Glutamatergic neuron (in vitro differentiated cells): ENCODE results near the gene CDYL2. TPM values are rescaled to one million over a fixed set of nuclear protein-coding genes. Genes with fewer than 3 reads are reported as not detected.

Experiments
- DNase-seq: peaks from one replicate; pipeline ENCODE4 v3.0.0; 2022
- H3K27ac Mint-ChIP-seq: one replicate; pipeline ENCODE4 v1.8.0; 2020; ENCODE audit warnings: mild to moderate bottlenecking, mixed read lengths, inconsistent platforms; ENCODE audit not compliant: unreplicated experiment
- H3K27me3 Mint-ChIP-seq: one replicate; pipeline ENCODE4 v1.8.0; 2020; ENCODE audit warnings: mild to moderate bottlenecking, moderate library complexity, mixed read lengths, inconsistent platforms; ENCODE audit not compliant: unreplicated experiment
- H3K36me3 Mint-ChIP-seq: one replicate; pipeline ENCODE4 v1.8.0; 2020; ENCODE audit warnings: mild to moderate bottlenecking, mixed read lengths, inconsistent platforms; ENCODE audit not compliant: unreplicated experiment
- H3K4me1 Mint-ChIP-seq: one replicate; pipeline ENCODE4 v1.8.0; 2020; ENCODE audit warnings: mild to moderate bottlenecking, low read depth, mixed read lengths, inconsistent platforms; ENCODE audit not compliant: unreplicated experiment
- H3K4me3 Mint-ChIP-seq: one replicate; pipeline ENCODE4 v1.8.0; 2020; ENCODE audit warnings: mild to moderate bottlenecking, mixed read lengths, inconsistent platforms; ENCODE audit not compliant: unreplicated experiment
- H3K9me3 Mint-ChIP-seq: one replicate; pipeline ENCODE4 v1.8.0; 2020; ENCODE audit warnings: mild to moderate bottlenecking, moderate library complexity, mixed read lengths, inconsistent platforms; ENCODE audit not compliant: unreplicated experiment
- CTCF ChIP-seq: fragments of 200-600 bp; sonication (generic); IDR thresholded peaks from one replicate; pipeline ENCODE4 v1.5.0; 2021; ENCODE audit not compliant: partially characterized antibody, unreplicated experiment
- total RNA-seq: library from RNA; stranded (reverse); fragmentation: NEBNext Ultra II Directional; extraction: Animal tissue kit (Norgen Biotek cat#: 25700); gene quantifications from one replicate; pipeline ENCODE4 v1.2.1, GENCODE V29; 2021; ENCODE audit not compliant: unreplicated experiment

The CDYL2 gene
- total RNA-seq, 1 donor from 2014 or later = 30.5 TPM

- no peak overlapping the region for H3K27ac Mint-ChIP-seq
- no peak for TF ChIP-seq CTCF
- H3K27me3 Mint-ChIP-seq = no peaks in the 10 kb centered on the region
- H3K4me1 Mint-ChIP-seq = no peaks in the 10 kb centered on the region
- no peaks in the 10 kb centered on the region for H3K9me3 Mint-ChIP-seq
- H3K36me3 Mint-ChIP-seq = peaks cover 6% of the 10 kb centered on the region
- no peak overlapping the region for H3K4me3 Mint-ChIP-seq
- no peak for DNase-seq
Observed at GRCh38 chr16:80718480-80719220, 85.7 kb downstream of the CDYL2 start.

GRCh38 chr16:80717611-80718010 lies 86.8 kb downstream of the CDYL2 start:
- TF ChIP-seq CTCF = no peak
- H3K27ac Mint-ChIP-seq = no peak overlapping the region
- H3K36me3 Mint-ChIP-seq = peaks cover 5% of the 10 kb centered on the region
- no peak for DNase-seq
- peaks cover 2% of the 10 kb centered on the region for H3K27me3 Mint-ChIP-seq
- no peaks in the 10 kb centered on the region for H3K4me1 Mint-ChIP-seq
- no peak overlapping the region for H3K4me3 Mint-ChIP-seq
- no peaks in the 10 kb centered on the region for H3K9me3 Mint-ChIP-seq

- DNase-seq = no peak
- H3K27ac Mint-ChIP-seq = no peak overlapping the region
- no peak overlapping the region for H3K4me3 Mint-ChIP-seq
- peaks cover 2% of the 10 kb centered on the region for H3K27me3 Mint-ChIP-seq
- no peak for TF ChIP-seq CTCF
- no peaks in the 10 kb centered on the region for H3K4me1 Mint-ChIP-seq
- H3K9me3 Mint-ChIP-seq = no peaks in the 10 kb centered on the region
- H3K36me3 Mint-ChIP-seq = no peaks in the 10 kb centered on the region
Observed at GRCh38 chr16:80716564-80717139, 87.7 kb downstream of the CDYL2 start.

GRCh38 chr16:80711406-80711805 lies 93.0 kb downstream of the CDYL2 start:
- H3K27ac Mint-ChIP-seq = no peak overlapping the region
- H3K9me3 Mint-ChIP-seq = no peaks in the 10 kb centered on the region
- H3K36me3 Mint-ChIP-seq = no peaks in the 10 kb centered on the region
- H3K4me3 Mint-ChIP-seq = no peak overlapping the region
- DNase-seq = no peak
- H3K4me1 Mint-ChIP-seq = no peaks in the 10 kb centered on the region
- no peak for TF ChIP-seq CTCF
- H3K27me3 Mint-ChIP-seq = peaks cover 2% of the 10 kb centered on the region

- TF ChIP-seq CTCF = no peak
- Mint-ChIP-seq H3K27me3 (peaks cover 2% of the 10 kb centered on the region), H3K4me1 (no peaks in the 10 kb centered on the region), H3K4me3 (no peak overlapping the region), H3K27ac (no peak overlapping the region), H3K36me3 (no peaks in the 10 kb centered on the region), H3K9me3 (no peaks in the 10 kb centered on the region)
- DNase-seq = no peak
Observed at GRCh38 chr16:80710918-80711317, 93.5 kb downstream of the CDYL2 start.
